HG02973 (cell line): ENCODE results near the gene C19orf12.
"Not testable (repeated sequence)": the region's sequence is repeated elsewhere in the genome, so short reads cannot be mapped to it uniquely, and the experiment has no call there.

Experiments
- ATAC-seq: cut with Tn5 transposase; IDR thresholded peaks from one replicate; pipeline ENCODE4 v1.9.1; 2021; ENCODE audit warnings: moderate library complexity; ENCODE audit not compliant: unreplicated experiment

C19orf12 gene

DNA sequence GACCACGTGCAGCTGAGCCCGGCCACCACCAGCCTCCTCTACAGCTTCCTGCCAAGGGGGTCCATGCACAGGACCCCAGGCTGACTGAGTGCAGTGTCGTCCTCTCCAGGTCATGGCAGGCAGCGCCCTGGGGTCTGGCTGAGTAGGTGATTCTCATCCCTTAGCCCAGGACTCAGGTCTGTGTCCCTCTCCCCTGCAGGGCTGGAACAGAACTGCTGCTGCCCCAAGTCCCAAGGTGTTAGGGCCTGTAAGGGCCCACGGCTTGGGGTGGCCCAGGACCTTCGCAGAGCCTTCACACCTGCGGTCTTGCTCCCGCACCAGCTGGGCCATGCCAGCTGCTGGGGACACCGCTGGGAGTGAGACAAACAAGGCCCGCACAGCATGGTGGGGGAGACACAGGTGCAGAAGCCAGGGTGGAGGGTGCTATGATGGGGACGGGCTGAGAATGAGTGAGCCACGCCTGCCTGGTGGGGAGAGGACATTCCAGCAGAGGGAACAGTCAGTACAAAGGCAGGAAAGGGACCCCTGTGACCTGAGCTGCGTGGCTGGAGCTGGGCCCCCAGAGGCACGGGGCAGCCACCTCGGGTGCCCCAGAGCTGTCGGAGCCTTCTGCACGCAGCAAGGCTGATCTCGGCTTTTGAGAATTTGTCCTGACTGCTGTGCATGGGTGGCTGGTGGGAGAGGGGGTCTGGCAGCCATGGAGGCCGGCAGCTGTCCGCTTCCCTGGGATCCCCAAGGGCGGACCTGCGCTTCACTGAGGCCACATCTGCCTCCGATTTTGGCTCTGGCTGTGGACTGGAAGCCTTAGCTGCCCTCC lies 37.9 kb downstream of the C19orf12 start:
- ATAC-seq = no peak

DNA sequence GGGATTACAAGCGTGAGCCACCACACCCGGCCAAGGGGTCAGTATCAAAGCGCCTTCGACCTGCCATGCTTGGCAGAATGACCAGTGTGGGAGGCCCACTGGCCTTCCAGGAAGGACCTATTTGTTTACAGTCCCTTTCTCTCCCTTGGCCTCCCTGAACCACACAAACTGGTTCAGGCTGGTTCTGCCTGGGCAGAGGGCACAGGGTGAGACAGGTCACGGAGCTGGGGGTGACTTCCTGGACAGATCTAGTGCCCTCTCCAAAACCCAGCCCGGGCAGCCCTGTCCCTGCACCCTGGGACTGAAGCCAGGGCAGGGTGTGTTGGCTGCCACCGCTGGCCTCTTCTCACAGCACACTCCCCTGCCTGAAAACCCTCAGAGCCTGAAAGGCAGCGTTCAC lies 38.5 kb downstream of the C19orf12 start:
- ATAC-seq = no peak

- no peak for ATAC-seq
Measured at GRCh38 chr19:29675650-29676186, 39.3 kb downstream of the C19orf12 start.

GRCh38 chr19:29675120-29675649 lies 39.9 kb downstream of the C19orf12 start:
- ATAC-seq = no peak

GRCh38 chr19:29674374-29675119 lies 40.5 kb downstream of the C19orf12 start:
- no peak for ATAC-seq

GRCh38 chr19:29673451-29674371 lies 41.4 kb downstream of the C19orf12 start:
- no peak for ATAC-seq

DNA sequence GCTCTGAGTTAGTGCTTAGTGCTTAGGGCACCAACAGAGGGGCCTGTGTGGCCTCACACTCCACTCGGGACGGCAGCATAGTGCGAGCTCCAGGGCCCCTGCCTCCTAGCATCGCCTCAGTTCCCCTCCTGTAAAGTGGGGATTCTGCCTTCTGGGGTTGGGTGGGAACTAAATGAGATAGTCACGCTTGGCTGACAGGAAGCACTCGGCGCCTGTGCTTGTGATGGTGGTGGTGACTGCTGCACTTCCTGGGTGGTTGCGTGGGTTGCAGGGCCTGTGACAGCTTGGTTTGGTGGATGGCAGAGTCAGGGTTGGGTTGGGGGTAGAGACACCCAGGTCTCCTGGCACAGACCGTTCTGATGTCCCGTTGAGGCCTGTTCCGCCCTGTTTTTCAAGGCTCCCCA lies 42.1 kb downstream of the C19orf12 start:
- ATAC-seq = no peak

DNA sequence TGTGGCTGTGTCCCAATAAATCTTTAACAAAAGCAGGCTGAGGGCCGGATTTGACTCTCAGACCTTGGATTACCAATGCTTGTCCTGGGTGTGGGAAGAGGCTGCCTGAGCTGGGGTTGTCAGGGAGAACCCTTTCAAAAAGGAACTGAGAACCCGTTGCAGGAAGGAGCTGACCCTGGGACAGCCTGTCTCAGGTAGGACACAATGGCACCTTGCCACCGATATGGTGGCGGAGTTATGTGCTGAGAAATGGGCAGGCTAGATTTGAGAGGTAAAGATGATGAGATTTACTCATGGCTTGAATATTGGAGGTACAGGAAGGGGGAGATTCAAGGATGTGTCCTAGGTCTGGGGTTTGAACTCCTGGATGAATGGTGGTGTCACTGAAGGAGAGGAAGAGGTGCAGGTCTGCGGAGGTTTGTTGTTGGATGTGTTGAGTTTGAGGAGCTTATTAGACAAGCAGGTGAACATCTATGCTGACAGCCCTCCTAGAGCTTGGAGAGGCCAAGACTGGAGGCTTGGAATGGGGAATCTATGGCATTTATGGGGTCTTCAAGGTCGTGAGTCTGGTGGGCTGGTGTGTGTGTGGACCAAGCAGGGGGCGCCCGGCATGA lies 42.6 kb downstream of the C19orf12 start:
- no peak for ATAC-seq

DNA sequence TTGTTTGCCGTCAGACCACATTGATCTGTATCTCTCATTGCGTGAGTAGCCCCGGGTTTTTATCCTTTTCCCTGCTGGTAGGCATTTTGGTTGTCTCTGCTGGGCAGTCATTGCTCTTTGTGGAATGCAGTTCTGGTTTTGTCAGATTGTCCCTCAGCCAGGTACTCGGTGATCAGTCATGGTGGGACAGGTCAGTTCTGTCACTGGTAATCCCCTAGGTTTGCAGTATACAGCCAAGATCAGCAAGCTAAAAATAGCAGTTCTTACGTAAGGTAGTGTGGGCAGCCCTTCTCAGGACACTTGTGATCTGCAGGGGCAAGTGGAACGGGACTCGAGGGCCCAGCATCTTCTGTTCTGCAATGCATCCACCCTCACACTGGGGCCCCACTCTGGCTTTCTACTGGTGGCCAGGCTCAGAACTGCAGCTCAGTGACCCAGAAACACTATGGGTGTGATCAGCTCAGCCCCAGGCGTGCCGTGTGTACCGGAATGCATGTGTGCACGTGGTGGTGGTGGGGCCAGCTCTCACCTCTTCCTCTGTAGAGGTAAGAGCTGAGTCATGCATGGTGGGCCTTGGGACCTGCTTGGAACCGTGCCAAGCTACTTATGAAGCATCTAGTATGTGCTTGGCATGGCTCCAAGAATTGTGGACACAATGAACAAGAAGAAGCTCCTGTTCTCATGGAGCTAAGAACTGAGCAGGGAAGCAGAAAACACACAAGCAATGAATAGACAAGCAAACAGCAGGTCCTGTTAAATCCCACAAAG lies 43.5 kb downstream of the C19orf12 start:
- peak; percentile 76 for ATAC-seq

DNA sequence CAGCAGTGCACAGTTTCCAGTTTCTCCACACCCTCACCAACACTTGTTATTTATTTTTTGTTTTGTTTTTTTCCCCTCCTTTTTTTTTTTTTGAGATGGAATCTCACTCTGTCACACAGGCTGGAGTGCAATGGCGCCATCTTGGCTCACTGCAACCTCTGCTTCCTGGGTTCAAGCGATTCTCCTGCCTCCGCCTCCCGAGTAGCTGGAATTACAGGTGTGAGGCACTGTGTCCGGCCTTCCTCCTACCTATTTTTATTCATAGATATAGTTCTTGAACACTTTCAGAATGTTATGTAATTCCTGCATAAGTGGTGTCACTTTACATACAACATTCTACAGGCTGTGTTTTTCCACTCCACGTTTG lies 44.1 kb downstream of the C19orf12 start:
- ATAC-seq = not testable (repeated sequence)

GRCh38 chr19:29670255-29670654 lies 44.8 kb downstream of the C19orf12 start:
- no peak for ATAC-seq

- no peak for ATAC-seq
Measured at GRCh38 chr19:29668746-29669609, 46.1 kb downstream of the C19orf12 start.

GRCh38 chr19:29667901-29668341 lies 47.1 kb downstream of the C19orf12 start:
- no peak for ATAC-seq

DNA sequence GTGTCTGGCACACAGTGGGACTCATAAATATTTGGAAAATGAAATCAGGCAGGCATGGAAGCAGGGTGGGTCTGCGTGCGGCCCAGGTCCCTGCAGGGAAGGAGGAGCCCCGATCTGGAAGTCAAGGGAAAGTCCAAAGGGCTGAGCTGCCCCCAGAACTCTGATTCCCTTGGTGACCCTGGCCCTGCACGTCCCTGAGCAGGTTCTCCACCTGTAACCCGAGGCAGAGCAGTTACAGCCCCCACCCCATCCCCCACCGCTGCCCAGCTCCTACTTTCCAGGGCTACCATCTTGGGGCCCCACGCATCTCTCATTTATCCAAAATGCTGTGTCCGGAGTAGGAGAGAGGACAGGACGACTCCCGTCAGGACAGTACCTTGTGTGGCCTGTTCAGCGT lies 47.7 kb downstream of the C19orf12 start:
- no peak for ATAC-seq

GRCh38 chr19:29666578-29667386 lies 48.3 kb downstream of the C19orf12 start:
- no peak for ATAC-seq

DNA sequence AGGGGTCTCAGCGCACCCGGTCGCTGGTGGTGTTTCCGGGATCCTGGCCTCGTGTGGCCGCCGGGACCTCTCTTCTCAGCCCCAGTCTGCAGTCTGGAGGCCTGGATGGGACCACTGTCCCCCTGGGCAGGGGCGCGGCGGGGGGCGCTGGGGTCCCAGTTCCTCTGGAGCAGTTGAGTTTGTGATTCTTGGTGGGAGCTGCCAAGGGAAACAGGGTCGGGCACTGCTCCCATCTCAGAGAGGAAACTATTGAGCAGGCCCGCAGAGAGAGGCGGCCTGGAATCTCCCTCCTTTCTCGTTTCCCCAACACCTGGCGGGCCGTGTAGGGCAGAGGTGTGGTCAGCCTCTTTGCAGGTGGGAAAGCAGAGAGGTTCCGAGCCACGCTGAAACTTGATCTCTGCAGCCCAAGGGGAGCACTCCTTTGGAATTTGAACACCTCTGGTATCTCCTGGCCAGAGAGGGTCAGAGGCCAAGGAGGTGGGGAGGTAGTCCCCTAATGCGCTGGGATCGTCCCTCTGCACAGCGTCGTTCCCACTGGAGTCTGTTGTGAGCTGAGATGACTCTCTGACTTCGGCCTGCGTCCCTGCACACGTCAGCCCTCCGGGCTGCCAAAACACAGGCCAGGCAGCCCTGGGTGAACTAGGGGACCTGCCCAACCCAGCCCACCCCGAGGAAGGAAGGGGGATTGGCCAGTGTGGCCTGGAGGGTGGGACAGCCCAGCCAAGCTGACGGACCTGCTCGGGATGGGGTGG lies 49.1 kb downstream of the C19orf12 start:
- ATAC-seq = peak; percentile 15

- peak; percentile 83 for ATAC-seq
Measured at GRCh38 chr19:29665215-29665825, 49.7 kb downstream of the C19orf12 start, which contains the start of gene PLEKHF1. TSS of gene PLEKHF1 (plus strand) at chr19:29665461. CDS start at chr19:29673840, 8,379 bp downstream.
